GM12892 (cell line): ENCODE results near the gene APOD.

Experiments used
- POLR2A ChIP-seq: IDR thresholded peaks from 2 replicates; pipeline ENCODE4 v1.6.1; 2011; ENCODE audit warnings: low read depth, low read length, control low read depth
- POLR2AphosphoS5 ChIP-seq: IDR thresholded peaks from 2 replicates; pipeline ENCODE4 v1.6.1; 2011; ENCODE audit warnings: low read depth, low read length, control low read depth
- TAF1 ChIP-seq: IDR thresholded peaks from 2 replicates; pipeline ENCODE4 v1.6.1; 2011; ENCODE audit warnings: low read depth, mild to moderate bottlenecking, control low read depth, low read length, borderline replicate concordance

DNA sequence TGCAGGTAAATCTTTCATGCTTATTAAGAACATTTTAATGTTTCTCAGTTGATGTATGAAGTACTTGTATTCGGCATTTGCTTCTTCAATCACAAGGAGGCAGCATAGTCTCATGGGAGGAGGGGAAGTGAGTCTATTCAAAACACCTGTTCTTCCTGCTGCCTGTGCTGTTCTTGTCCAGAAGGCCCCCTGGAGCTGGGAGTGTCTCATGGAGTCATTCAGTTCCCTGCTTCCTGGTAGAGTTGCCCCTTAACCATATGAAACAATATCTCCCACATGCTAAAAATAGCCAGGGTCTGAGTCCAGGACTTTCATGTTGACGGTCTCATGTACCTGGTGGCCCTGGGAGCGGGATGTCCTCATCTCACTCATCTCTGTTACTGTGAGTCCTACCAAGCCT is 25.1 kb downstream of the APOD start:
- TF ChIP-seq POLR2AphosphoS5 (no peak), POLR2A (no peak), TAF1 (no peak)
